K562 (cell line): Measurements from ENCODE around the gene CDK5R1. TPM values are rescaled to one million over a fixed set of nuclear protein-coding genes. Genes with fewer than 3 reads are reported as not detected.

Experiments used
- ATAC-seq: fragments of 200-7000 bp; cut with Tn5 transposase; 3 replicates; pipeline ENCODE4 v1.9.1; 2020; ENCODE audit warnings: moderate library complexity
- BruUV-seq: library from RNA; stranded (reverse); fragments of 400-500 nt; replicated peaks from 2 replicates; lab custom pipeline; 2021; lab: Mats Ljungman, UMichigan
- CTCF ChIA-PET: fragments of 300-600 bp; formaldehyde crosslinking; extraction: SDS; loops from one replicate; lab custom pipeline; 2021; ENCODE audit warnings: low intra/inter-chr PET ratio; lab: Yijun Ruan, JAX
- POLR2A ChIA-PET: fragments of 300-600, 350-650 bp; sonication (Branson Sonifier 250); formaldehyde crosslinking; extraction: SDS; loops from one replicate; lab custom pipeline; 2021; ENCODE audit warnings: antibody characterized with exemption, inconsistent platforms; lab: Yijun Ruan, JAX
- DNase-seq, 4 experiments: peaks; one replicate each; pipeline versions ENCODE4 v3.0.0 to v3.0.0-alpha.2; 2011 to 2018; ENCODE audit warnings: low spot score in 3 of 4, mixed read lengths in 3 of 4; ENCODE audit errors: extremely low read depth in 1 of 4
- FAIRE-seq: peaks from 2 replicates; lab custom pipeline; 2011; peaks lifted over from hg19 to GRCh38; lab: Jason Lieb, UNC
- H2AFZ ChIP-seq: 2 replicates; pipeline ENCODE4 v1.6.0; 2011; ENCODE audit warnings: low read depth, low read length, control low read depth, inconsistent platforms
- H3K27ac ChIP-seq: fragments of 200-600 bp; 3 replicates; pipeline ENCODE4 v1.8.0; 2011; ENCODE audit warnings: low read depth, mild to moderate bottlenecking, control low read depth, inconsistent platforms, low read length, moderate library complexity, mixed read lengths; ENCODE audit errors: extremely low read depth
- H3K27me3 ChIP-seq, 2 experiments: fragments of 300-600 bp in 1 of 2; 2 replicates in 1 of 2; 3 replicates in 1 of 2; pipeline versions ENCODE4 v1.6.0 to v1.8.0; 2011; ENCODE audit warnings: inconsistent platforms in 2 of 2, low read length in 2 of 2, mild to moderate bottlenecking in 1 of 2, mixed read lengths in 1 of 2, moderate library complexity in 1 of 2; ENCODE audit not compliant: control insufficient read depth in 2 of 2, insufficient read depth in 2 of 2
- H3K36me3 ChIP-seq: fragments of 300-600 bp; 3 replicates; pipeline ENCODE4 v1.8.0; 2011; ENCODE audit warnings: mild to moderate bottlenecking, low read length, inconsistent platforms; ENCODE audit not compliant: control insufficient read depth, insufficient read depth
- H3K4me1 ChIP-seq, 2 experiments: fragments of 200-600 bp in 1 of 2; replicated peaks in 1 of 2; 2 replicates in 1 of 2; 3 replicates in 1 of 2; pipeline versions ENCODE4 v1.5.1 to v1.8.0; 2011; ENCODE audit warnings: inconsistent platforms in 2 of 2, low read length in 2 of 2, mild to moderate bottlenecking in 1 of 2, mixed read lengths in 1 of 2, moderate library complexity in 1 of 2; ENCODE audit not compliant: control insufficient read depth in 2 of 2, insufficient read depth in 2 of 2
- H3K4me2 ChIP-seq: 2 replicates; pipeline ENCODE4 v1.6.1; 2011; ENCODE audit warnings: low read length, control low read depth, inconsistent platforms, mixed read lengths; ENCODE audit not compliant: insufficient read depth
- H3K4me3 ChIP-seq: fragments of 200-600 bp; sonication (generic), shearing (Covaris generic); 2 replicates; pipeline ENCODE4 v1.5.1; 2016; ENCODE audit warnings: control low read depth, inconsistent platforms
- H3K79me2 ChIP-seq: fragments of 200-600 bp; 3 replicates; pipeline ENCODE4 v1.8.0; 2011; ENCODE audit warnings: low read length, inconsistent platforms; ENCODE audit not compliant: control insufficient read depth, insufficient read depth
- H3K9ac ChIP-seq, 2 experiments: 2 replicates each; pipeline versions ENCODE4 v1.6.0 to v1.6.1; 2011; ENCODE audit warnings: low read depth in 2 of 2, low read length in 2 of 2, control low read depth in 1 of 2, inconsistent platforms in 1 of 2, mild to moderate bottlenecking in 1 of 2, mixed read lengths in 1 of 2; ENCODE audit not compliant: insufficient read depth in 1 of 2
- H3K9me1 ChIP-seq: one replicate; pipeline ENCODE4 v1.6.0; 2011; ENCODE audit warnings: inconsistent platforms, mild to moderate bottlenecking, low read length, moderate library complexity; ENCODE audit not compliant: control insufficient read depth, insufficient read depth
- H3K9me3 ChIP-seq: replicated peaks from 2 replicates; pipeline ENCODE4 v1.5.1; 2011; ENCODE audit warnings: low read depth, low read length, inconsistent platforms; ENCODE audit not compliant: control insufficient read depth, insufficient read depth
- H4K20me1 ChIP-seq: replicated peaks from 2 replicates; pipeline ENCODE4 v1.6.1; 2011; ENCODE audit warnings: low read length, inconsistent platforms, mixed read lengths; ENCODE audit not compliant: control insufficient read depth, insufficient read depth
- BACH1 ChIP-seq: fragments of 200-800 bp; sonication (Bioruptor generic); IDR thresholded peaks from 2 replicates; pipeline ENCODE4 v1.6.1; 2016; ENCODE audit warnings: missing genetic modification characterization, missing compliant biosample characterization
- BCOR ChIP-seq: fragments of 450-650 bp; IDR thresholded peaks from 2 replicates; pipeline ENCODE4 v1.6.1; 2016
- DACH1 ChIP-seq: fragments of 450-650 bp; IDR thresholded peaks from 2 replicates; pipeline ENCODE4 v1.6.1; 2018; ENCODE audit not compliant: partially characterized antibody
- ETV5 ChIP-seq: sonication (generic); formaldehyde crosslinking; IDR thresholded peaks from 2 replicates; pipeline ENCODE4 v1.4.0; 2020; ENCODE audit warnings: low read depth, mild to moderate bottlenecking, missing genetic modification reagents
- FOXJ2 ChIP-seq: fragments of 200-800 bp; sonication (Bioruptor generic); IDR thresholded peaks from 2 replicates; pipeline ENCODE4 v1.6.1; 2016; ENCODE audit warnings: missing genetic modification characterization, missing compliant biosample characterization
- GATAD2B ChIP-seq: fragments of 450-650 bp; IDR thresholded peaks from 2 replicates; pipeline ENCODE4 v1.6.1; 2017; ENCODE audit warnings: mild to moderate bottlenecking, borderline replicate concordance
- POLR3A ChIP-seq: IDR thresholded peaks from 2 replicates; pipeline ENCODE4 v1.6.1; 2011; ENCODE audit warnings: borderline replicate concordance, mild to moderate bottlenecking, moderate library complexity; ENCODE audit not compliant: insufficient read length, insufficient read depth; ENCODE audit errors: extremely low read depth
- RAD21 ChIP-seq, 2 experiments: fragments of 250-450 bp in 1 of 2; fragments of 450-650 bp in 1 of 2; sonication (Bioruptor Pico) in 1 of 2; formaldehyde crosslinking in 1 of 2; IDR thresholded peaks in 1 of 2; conservative IDR thresholded peaks in 1 of 2; 2 replicates each; pipeline versions ENCODE4 v1.4.0 to v1.8.0; 2020 to 2022; ENCODE audit warnings: mild to moderate bottlenecking in 2 of 2, moderate library complexity in 1 of 2
- RBM15 ChIP-seq: fragments of 200-400 bp; formaldehyde crosslinking; IDR thresholded peaks from 2 replicates; pipeline ENCODE4 v1.6.1; 2018; ENCODE audit warnings: mild to moderate bottlenecking, low read length, moderate library complexity; ENCODE audit not compliant: insufficient read depth
- RHOXF2B ChIP-seq: fragments of 250-450 bp; sonication (Bioruptor Pico); conservative IDR thresholded peaks from 2 replicates; pipeline ENCODE4 v1.5.1; 2021
- SMARCA4 ChIP-seq: fragments of 450-650 bp; IDR thresholded peaks from 2 replicates; pipeline ENCODE4 v1.6.1; 2016
- STAT5A ChIP-seq: IDR thresholded peaks from 2 replicates; pipeline ENCODE4 v1.6.1; 2012; ENCODE audit warnings: low read length, inconsistent platforms, borderline replicate concordance
- TARDBP ChIP-seq: fragments of 450-650 bp; IDR thresholded peaks from 2 replicates; pipeline ENCODE4 v1.6.1; 2016
- ZBTB2 ChIP-seq: fragments of 450-650 bp; IDR thresholded peaks from 2 replicates; pipeline ENCODE4 v1.6.1; 2016; ENCODE audit warnings: antibody characterized with exemption
- ZNF212 ChIP-seq: fragments of 450-650 bp; formaldehyde crosslinking; IDR thresholded peaks from 2 replicates; pipeline ENCODE4 v1.4.0; 2020; ENCODE audit warnings: mild to moderate bottlenecking
- ZNF449 ChIP-seq: fragments of 250-450 bp; sonication (Bioruptor Pico); IDR thresholded peaks from 2 replicates; pipeline ENCODE4 v1.8.0; 2022; ENCODE audit warnings: moderate library complexity, mild to moderate bottlenecking, inconsistent platforms
- ZNF778 ChIP-seq: fragments of 450-650 bp; formaldehyde crosslinking; IDR thresholded peaks from 2 replicates; pipeline ENCODE4 v1.4.0; 2020; ENCODE audit warnings: mild to moderate bottlenecking, moderate library complexity
- WGBS: fragments of 100-300 bp; shearing (Covaris generic); methylation state at CpG from one replicate; pipeline ENCODE4 v1.1.6; 2016; ENCODE audit warnings: low coverage, mixed read lengths; ENCODE audit not compliant: insufficient coverage; ENCODE audit errors: missing lambda C conversion rate; 5-methylcytosine and 5-hydroxymethylcytosine counted together
- in situ Hi-C: fragments of 300-500 bp; cut with MboI; formaldehyde crosslinking; loops from 4 replicates; pipeline ENCODE4 v1.15.0; 2018; ENCODE audit warnings: inconsistent platforms, mixed read lengths
- intact Hi-C: fragments of 100-400 bp; cut with micrococcal nuclease; formaldehyde crosslinking; loops from 2 replicates; pipeline ENCODE4 v1.14.2; 2022
- polyA plus RNA-seq, 8 experiments: library from polyadenylated mRNA; depleted of rRNA in 4 of 8; stranded (reverse) in 5 of 8; unstranded in 3 of 8; fragments of >200 nt; fragmentation: Nextera tagmentation in 2 of 8; fragmentation: Illumina TruSeq in 1 of 8; extraction: Ambion mirVana in 2 of 8; extraction: Trizol in 1 of 8; gene quantifications; 2 replicates each; pipeline versions ENCODE4 v1.2.1 to v1.2.3, GENCODE V29; 2011 to 2014; ENCODE audit warnings: inconsistent platforms in 1 of 8, missing spikeins in 1 of 8
- total RNA-seq, 7 experiments: library from RNA; depleted of rRNA in 6 of 7; stranded (reverse); fragments of >200 nt in 6 of 7; fragmentation: Illumina TruSeq in 2 of 7; extraction: Trizol in 2 of 7; gene quantifications; 2 replicates each; pipeline versions ENCODE4 v1.2.1 to v1.2.3, GENCODE V29; 2011 to 2021; ENCODE audit warnings: low replicate concordance in 1 of 7

The CDK5R1 gene
- total and polyA plus RNA-seq, 9 of the 15 experiments (the other 6 are each of a cell fraction or from before 2014, with no cell fraction given): 0.10 to 4.8 (median 2.3) TPM

DNA sequence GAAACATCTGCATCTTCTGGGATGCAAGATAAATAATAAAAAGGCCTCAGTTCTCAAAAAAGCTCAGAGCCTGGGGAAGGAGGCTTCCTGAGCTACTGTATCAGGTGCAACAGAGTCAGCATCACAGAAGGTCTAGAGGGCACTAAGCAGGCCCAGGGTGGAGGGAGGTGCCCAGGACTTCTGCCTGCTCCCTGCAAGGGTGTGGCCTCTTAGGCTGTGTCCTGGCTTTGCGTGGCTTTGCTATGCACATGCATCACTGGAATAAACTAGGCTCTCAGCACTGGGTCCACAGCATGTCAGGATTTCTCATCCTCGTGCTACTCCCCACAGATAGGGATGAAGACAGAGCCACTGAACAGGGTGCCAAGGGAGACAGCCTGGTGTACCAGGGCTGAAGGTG lies 25.5 kb downstream of the CDK5R1 start:
- H3K9me1 ChIP-seq: no peaks in the 10 kb centered on the region

More for the DNA sequence above, 25.5 kb downstream of the CDK5R1 start:
- Histone ChIP-seq H3K36me3 (no peaks in the 10 kb centered on the region), H3K27me3 (no peaks in the 10 kb centered on the region), H3K4me2 (no peak overlapping the region), H3K9ac (no peak overlapping the region), H3K4me3 (no peak overlapping the region), H3K9me3 (no peaks in the 10 kb centered on the region), H3K79me2 (no peaks in the 10 kb centered on the region), H2AFZ (no peak overlapping the region), H4K20me1 (no peaks in the 10 kb centered on the region), H3K4me1 (no peaks in the 10 kb centered on the region), H3K27ac (no peak overlapping the region)
- ATAC-seq: no peak
- WGBS: 40% methylated on average over 2 of the region's 2 CpGs
- CTCF ChIA-PET: no interaction called here
- intact Hi-C loops (no loop called here), in situ Hi-C loops (no loop called here)
- no peak for TF ChIP-seq GATAD2B
- no peak for TF ChIP-seq POLR3A
- TF ChIP-seq BCOR: no peak
- no peak for TF ChIP-seq SMARCA4
- TF ChIP-seq STAT5A: no peak
- no peak for TF ChIP-seq DACH1
- TF ChIP-seq RHOXF2B: no peak
- no peak for TF ChIP-seq TARDBP
- TF ChIP-seq ZNF778 (CRISPR knock-in tag): no peak
- no peak for TF ChIP-seq FOXJ2 (tag)
- no peak for TF ChIP-seq ZNF212 (CRISPR knock-in tag)
- no peak for TF ChIP-seq RAD21 (CRISPR knock-in tag; conservative IDR thresholded peaks at IDR 0.05 in 1 of 2, IDR thresholded peaks at IDR 0.05 in 1 of 2)
- TF ChIP-seq RBM15: no peak
- TF ChIP-seq ETV5 (CRISPR knock-in tag): no peak
- TF ChIP-seq BACH1 (tag): no peak
- no peak for TF ChIP-seq ZBTB2
- no peak for TF ChIP-seq ZNF449
- FAIRE-seq: no peak
- POLR2A ChIA-PET: interaction anchor here (0.6 to 0.7 kb wide), 3 partner anchors 12 to 671 kb away, joined by 3 to 5 read pairs (median 3); no protein-coding TSS in a partner anchor
- no peak for DNase-seq
- BruUV-seq: no TSS peak
